Fibroblast of skin of back (primary cell): ENCODE data around the gene FYTTD1.

Experiments used
- DNase-seq: peaks from one replicate; pipeline ENCODE4 v3.0.0-alpha.2; 2013

FYTTD1 gene

GRCh38 chr3:197737749-197738462 is 11.8 kb upstream of the FYTTD1 start:
- no peak for DNase-seq

DNA sequence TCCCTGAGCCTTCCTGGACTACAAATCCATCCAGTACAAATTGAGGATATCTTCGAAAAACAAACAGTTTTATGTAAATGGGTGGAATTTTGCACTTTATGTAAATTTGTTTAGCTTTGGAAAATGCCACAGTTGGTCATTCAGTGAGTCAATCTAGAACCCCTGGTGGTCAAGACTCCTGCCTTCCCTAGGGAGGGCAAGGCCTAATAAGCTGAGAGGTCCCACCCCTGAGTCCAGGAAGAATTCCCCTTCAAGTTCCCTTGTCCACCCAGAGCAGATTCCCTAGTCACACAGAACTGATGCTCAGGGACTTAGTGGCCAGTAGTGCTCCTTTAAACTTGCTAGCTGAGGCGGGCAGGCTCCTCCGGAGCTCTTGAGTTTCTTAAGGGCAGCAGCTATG is 6.9 kb upstream of the FYTTD1 start:
- DNase-seq = no peak

DNA sequence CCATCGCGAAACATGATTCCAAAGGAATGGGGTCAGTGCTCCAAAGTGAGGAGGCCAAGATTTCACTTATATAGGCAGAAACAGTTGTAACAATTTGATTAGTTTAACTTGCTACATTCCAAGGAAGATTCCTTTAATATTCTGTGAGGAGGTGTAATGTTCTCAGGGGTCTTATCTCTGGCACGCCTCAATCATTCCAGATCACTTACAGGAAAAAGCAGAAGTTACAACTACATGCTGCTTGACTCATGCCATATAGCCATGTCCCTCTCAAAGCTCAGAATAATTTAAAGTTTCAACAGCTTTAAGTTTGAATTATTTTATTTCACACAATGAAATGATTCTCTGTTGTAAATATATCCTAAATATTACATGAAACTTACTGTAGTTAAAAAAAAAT is 3.5 kb upstream of the FYTTD1 start:
- no peak for DNase-seq

- no peak for DNase-seq
These were observed 2.9 kb upstream of the FYTTD1 start for GRCh38 chr3:197746801-197747237.

GRCh38 chr3:197748597-197749314 is 927 bp upstream of the FYTTD1 start:
- peak; percentile 93 for DNase-seq

DNA sequence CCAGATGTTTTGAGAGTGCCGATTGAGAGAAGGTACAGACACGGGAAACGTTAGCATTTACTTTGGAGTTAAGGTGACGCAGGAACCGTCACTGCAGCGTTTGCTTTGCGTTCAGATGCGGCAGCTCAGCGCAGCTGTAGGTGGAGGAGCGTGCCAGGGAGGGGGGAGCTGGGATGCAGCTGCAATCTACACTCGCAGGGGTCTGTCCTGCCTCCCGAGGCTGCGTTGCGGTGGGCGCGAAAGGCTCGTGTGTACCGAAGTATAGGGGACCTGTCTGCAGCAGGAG is 425 bp upstream of the FYTTD1 start:
- DNase-seq = peak; percentile 48

GRCh38 chr3:197750396-197750831 is 731 bp downstream of the FYTTD1 start:
- DNase-seq = peak; percentile 75

DNA sequence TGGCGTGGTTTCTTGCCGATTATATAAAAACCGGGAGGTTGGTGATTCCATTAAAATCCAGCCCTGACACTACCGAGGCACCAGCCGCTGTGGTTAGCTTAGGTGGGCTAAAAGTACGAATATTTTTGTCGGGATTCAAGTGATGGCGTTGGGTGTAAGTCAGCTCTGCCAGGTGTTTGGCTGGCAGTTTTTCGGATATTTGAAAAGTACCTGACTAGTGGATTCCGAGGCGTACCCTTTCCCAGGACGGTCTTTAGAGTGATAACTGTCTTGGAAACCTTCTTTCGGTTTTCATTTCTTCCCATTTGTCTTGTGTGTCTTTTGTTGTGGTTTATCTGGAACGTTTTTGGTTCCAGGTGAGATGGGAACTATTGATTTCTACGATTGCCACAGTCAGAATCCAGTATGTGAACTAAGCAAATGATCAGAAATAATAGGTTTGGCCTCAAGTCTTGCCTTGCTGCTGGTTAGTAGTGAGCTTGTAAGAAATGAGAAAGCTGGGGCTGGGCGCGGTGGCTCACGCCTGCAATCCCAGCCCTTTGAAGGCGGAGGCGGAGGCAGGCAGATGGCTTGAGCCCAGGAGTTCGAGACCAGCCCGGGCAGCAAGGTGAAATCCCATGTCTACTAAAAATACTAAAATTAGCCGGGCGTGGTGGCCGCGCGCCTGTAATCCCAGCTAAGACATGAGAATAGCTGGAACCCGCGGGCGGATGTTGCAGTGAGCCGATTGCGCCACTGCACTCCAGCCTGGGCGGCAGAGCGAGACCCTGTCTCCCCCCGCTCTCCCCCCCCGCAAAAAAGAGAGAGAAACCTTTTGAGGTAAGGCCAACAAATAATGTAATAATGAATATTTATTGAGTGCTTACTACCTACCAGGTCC is 1.4 kb downstream of the FYTTD1 start:
- peak; percentile 32 for DNase-seq

- no peak for DNase-seq
These were observed 2.4 kb downstream of the FYTTD1 start for GRCh38 chr3:197752107-197752506.

DNA sequence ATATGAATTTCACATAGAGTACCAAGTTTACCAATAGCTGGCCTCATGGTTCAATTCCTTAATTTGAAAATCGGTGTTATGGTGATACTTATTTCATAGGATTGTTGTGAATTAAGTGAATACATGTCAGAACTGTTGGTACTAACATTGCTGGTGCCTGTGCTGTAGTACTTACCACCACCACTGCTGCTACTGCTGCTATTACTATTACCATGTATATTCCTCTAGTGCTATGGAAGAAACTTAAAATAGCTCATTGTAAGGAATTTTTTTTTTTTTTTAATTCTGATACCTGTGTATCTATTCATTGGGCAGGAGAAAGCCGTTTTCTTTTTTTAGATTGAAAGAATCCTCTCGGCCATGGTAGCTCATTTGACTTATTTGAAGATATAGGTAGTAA is 3.6 kb downstream of the FYTTD1 start:
- DNase-seq = no peak

DNA sequence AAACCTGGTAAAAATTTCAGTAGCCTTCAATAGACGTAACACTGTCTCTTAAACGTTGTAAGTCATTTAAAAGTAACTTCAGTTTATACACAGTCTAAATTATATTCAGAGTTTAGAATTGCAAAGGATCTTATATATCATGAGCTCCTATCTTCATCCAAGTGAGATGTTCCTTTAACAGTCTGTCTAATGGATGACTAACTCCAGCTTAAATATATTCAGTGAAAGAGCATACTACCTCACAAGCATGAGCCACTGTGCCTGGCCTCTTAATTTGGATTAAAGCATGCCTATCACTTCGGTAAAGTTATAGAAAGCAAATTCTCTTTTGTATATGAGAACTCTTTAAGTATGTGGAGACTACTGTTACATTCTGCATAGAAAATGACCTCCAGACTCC is 7.0 kb downstream of the FYTTD1 start:
- DNase-seq = no peak

DNA sequence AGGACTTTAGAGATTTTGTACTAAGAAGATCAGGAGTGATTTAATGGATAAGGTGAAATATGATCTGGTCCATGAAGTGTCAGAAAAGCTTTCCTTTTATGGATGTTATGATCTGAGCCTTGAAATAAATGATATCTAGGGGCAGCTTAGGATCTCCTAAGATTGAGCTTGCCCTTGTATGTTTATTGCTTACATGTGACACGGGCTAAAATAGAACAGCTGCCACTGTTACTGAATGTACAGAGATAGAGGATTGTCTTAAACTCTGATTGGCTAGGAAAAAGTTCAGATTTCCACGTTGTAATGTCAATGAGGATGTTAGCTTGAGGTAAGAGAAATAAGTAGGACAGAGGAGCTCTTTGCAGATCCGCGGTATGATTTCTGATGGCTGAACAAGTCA is 8.8 kb downstream of the FYTTD1 start:
- DNase-seq = no peak

DNA sequence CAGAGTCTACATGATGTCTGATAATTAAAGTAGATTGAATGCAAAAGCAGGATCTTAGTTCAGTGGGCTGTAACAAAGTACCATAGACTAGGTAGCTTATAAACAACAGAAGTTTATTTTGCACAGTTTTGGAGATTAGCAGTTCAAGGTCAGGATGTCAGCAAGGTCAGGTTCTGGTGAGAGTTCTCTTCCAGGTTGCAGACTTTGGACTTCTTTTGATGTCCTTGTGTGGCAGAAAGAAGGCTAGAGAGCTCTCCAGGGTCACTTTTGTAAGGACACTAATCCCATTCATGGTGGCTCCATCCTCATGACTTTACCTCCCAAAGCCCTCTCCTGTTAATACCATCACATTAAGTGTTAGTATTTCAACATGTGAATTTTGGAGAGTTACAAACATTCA is 12.1 kb downstream of the FYTTD1 start:
- DNase-seq = no peak

DNA sequence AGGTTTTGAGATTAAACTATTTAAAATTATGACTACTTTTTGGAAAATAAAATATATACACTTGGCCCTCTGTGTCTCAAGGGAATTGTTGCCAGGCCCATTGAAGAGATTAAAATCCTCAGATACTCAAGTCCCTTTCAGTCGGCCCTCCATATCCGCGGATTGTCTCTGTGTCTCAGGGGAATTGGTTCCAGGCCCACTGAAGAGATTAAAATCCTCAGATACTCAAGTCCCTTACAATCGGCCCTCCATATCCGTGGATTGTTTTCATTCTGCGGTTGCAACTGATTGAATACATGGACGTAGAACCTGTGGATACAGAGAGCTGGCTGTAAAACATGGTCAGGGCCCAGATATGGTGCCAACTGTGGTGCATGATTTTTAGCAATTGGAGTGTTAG is 25.6 kb downstream of the FYTTD1 start:
- DNase-seq = no peak

GRCh38 chr3:197782230-197782629 is 32.5 kb downstream of the FYTTD1 start:
- DNase-seq = no peak

DNA sequence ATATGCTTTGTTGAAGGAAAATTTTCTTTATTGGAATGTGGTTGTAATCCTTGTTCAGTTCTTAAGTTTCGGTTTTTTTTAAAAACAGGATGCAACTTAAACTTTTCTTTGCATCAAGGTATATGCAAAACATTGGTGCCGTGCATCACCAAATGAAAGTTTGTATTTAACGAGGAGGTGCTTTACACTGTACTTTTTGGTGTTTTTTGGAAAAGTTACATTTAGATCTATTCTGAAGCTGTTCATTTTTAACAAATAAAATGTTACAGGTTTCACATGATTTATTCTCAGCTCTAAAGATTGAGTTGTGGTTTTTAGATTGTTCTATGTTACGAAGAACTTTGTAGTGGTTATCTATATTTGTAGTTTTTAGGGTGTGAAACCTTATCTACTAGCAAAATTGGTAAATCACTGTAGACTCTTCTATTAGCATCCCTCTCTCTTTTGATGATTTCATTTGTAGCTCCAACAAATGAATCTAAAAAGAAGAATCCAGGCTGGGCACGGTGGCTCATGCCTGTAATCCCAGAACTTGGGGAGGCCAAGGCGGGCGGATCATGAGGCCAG is 34.4 kb downstream of the FYTTD1 start:
- no peak for DNase-seq

DNA sequence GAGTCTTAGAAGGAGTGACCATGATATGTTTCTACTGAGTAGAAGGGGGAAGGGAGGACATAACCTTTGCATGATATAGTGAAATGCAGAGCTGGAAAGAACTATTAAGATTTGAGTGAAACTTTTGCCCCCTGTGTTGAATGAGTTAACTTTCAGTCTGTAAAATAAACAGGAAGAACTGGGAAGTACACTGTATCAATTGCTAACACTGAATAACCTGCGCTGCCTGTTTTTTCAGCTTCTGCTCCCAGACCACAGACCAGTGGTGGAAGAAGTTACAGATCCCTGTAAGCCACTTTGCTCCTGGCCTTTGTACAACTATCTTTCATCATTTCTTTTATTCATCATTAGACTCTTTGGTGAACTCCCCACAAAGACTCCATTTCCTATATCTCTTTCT is 37.7 kb downstream of the FYTTD1 start:
- no peak for DNase-seq

GRCh38 chr3:197789309-197789708 is 39.6 kb downstream of the FYTTD1 start:
- DNase-seq = no peak

- no peak for DNase-seq
These were observed 40.4 kb downstream of the FYTTD1 start for GRCh38 chr3:197790033-197790432.

DNA sequence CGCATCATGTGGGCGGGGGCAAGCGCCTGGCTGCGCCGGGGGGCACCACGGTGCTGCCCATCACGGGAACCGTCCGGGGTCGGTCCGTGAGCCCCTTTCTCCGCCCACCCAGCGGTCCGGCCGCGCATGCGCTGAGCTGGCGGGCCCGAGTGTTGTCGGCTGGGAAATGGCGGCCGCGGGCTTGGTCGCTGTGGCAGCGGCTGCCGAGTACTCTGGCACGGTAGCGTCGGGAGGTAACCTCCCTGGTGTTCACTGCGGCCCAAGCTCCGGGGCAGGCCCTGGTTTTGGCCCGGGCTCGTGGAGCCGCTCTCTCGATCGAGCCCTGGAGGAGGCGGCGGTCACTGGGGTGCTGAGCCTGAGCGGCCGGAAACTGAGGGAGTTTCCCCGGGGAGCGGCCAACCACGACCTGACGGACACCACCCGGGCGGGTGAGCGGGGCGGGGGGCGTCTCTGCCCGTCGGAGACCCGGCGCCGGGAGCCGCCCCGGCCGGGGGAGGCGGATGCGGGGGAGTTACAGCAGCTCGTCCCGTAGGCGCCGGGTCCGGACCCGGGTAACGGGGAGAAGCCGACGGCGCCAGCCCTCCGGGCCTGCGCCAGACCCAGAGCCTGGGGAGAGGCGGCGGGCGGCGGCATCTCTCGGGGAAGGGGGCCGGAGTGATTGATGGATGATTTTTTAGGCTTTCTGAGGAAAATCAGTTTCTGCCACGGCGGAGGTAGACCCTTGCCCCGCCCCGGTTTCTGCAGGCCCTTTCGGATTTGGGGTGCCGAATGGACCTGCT is 41.6 kb downstream of the FYTTD1 start, which contains the start of gene LRCH3:
Gene LRCH3 (plus strand): TSS at position 142 of the 779 bp plus-strand sequence. CDS start 25 bp downstream, at position 167.
- peak; percentile 80 for DNase-seq

GRCh38 chr3:197791892-197792647 is 42.4 kb downstream of the FYTTD1 start:
- DNase-seq = no peak
